Neural crest cell (in vitro differentiated cells): Measurements from ENCODE around the gene PCDHGB1. TPM values are rescaled to one million over a fixed set of nuclear protein-coding genes. Genes with fewer than 3 reads are reported as not detected.
"Not testable (repeated sequence)": the region's sequence is repeated elsewhere in the genome, so short reads cannot be mapped to it uniquely, and the experiment has no call there.

Experiments
- DNase-seq: peaks from one replicate; pipeline ENCODE4 v3.0.0; 2021; ENCODE audit warnings: low read depth, mixed read lengths, low spot score
- H3K27ac Mint-ChIP-seq: one replicate; pipeline ENCODE4 v1.8.0; 2021; ENCODE audit warnings: mild to moderate bottlenecking, mixed read lengths; ENCODE audit not compliant: unreplicated experiment
- H3K27me3 Mint-ChIP-seq: 2 replicates; pipeline ENCODE4 v1.8.0; 2021; ENCODE audit warnings: low read depth, mild to moderate bottlenecking, mixed read lengths
- H3K36me3 Mint-ChIP-seq: 2 replicates; pipeline ENCODE4 v1.8.0; 2021; ENCODE audit warnings: low read depth, mild to moderate bottlenecking, mixed read lengths
- H3K4me1 Mint-ChIP-seq: 2 replicates; pipeline ENCODE4 v1.8.0; 2021; ENCODE audit warnings: mixed read lengths
- H3K4me3 Mint-ChIP-seq: one replicate; pipeline ENCODE4 v1.8.0; 2021; ENCODE audit warnings: mild to moderate bottlenecking, mixed read lengths
- H3K9me3 Mint-ChIP-seq: 2 replicates; pipeline ENCODE4 v1.8.0; 2021; ENCODE audit warnings: mixed read lengths
- CTCF ChIP-seq: fragments of 200-600 bp; sonication (generic); conservative IDR thresholded peaks from 2 replicates; pipeline ENCODE4 v1.5.0; 2021; ENCODE audit warnings: antibody characterized with exemption, mild to moderate bottlenecking
- total RNA-seq: library from RNA; stranded (reverse); gene quantifications from 2 replicates; pipeline ENCODE4 v1.2.1, GENCODE V29; 2021

The PCDHGB1 gene
- total RNA-seq, 1 donor from 2014 or later: 3.0 TPM

GRCh38 chr5:141371572-141372475 lies 21.9 kb downstream of the PCDHGB1 start:
- Mint-ChIP-seq H3K36me3 (peaks cover 22% of the 10 kb centered on the region), H3K27ac (no peak overlapping the region), H3K27me3 (no peaks in the 10 kb centered on the region), H3K4me1 (no peaks in the 10 kb centered on the region), H3K9me3 (peaks cover 14% of the 10 kb centered on the region), H3K4me3 (no peak overlapping the region)
- DNase-seq: no peak
- TF ChIP-seq CTCF: no peak

GRCh38 chr5:141373673-141374317 lies 23.9 kb downstream of the PCDHGB1 start, which contains the start of gene PCDHGA6:
Gene PCDHGA6, plus strand, starts transcription at chr5:141373891. Its CDS starts 193 bp downstream, at chr5:141374084.
- peaks cover 22% of the 10 kb centered on the region for H3K36me3 Mint-ChIP-seq
- H3K27ac Mint-ChIP-seq: no peak within 1 kb of the TSS
- no peaks in the 10 kb centered on the region for H3K4me1 Mint-ChIP-seq
- no peak for TF ChIP-seq CTCF
- H3K27me3 Mint-ChIP-seq: no peaks in the 10 kb centered on the region
- DNase-seq: no peak
- no peak within 1 kb of the TSS for H3K4me3 Mint-ChIP-seq
- peaks cover 18% of the 10 kb centered on the region for H3K9me3 Mint-ChIP-seq

GRCh38 chr5:141374627-141375026 lies 24.7 kb downstream of the PCDHGB1 start:
- H3K9me3 Mint-ChIP-seq: peaks cover 19% of the 10 kb centered on the region
- TF ChIP-seq CTCF: no peak
- H3K36me3 Mint-ChIP-seq: peaks cover 22% of the 10 kb centered on the region
- no peak overlapping the region for H3K4me3 Mint-ChIP-seq
- no peak overlapping the region for H3K27ac Mint-ChIP-seq
- no peaks in the 10 kb centered on the region for H3K27me3 Mint-ChIP-seq
- H3K4me1 Mint-ChIP-seq: no peaks in the 10 kb centered on the region
- DNase-seq: no peak

- not testable (repeated sequence) for H3K27ac Mint-ChIP-seq, H3K4me1 Mint-ChIP-seq, H3K27me3 Mint-ChIP-seq, DNase-seq, H3K4me3 Mint-ChIP-seq
- Mint-ChIP-seq H3K36me3 (peaks cover 16% of the 10 kb centered on the region), H3K9me3 (peaks cover 17% of the 10 kb centered on the region)
Measured at GRCh38 chr5:141375444-141376155, 25.7 kb downstream of the PCDHGB1 start.

- H3K9me3 Mint-ChIP-seq: peaks cover 23% of the 10 kb centered on the region
- H3K27me3 Mint-ChIP-seq: no peaks in the 10 kb centered on the region
- peaks cover 32% of the 10 kb centered on the region for H3K36me3 Mint-ChIP-seq
- no peaks in the 10 kb centered on the region for H3K4me1 Mint-ChIP-seq
- no peak for TF ChIP-seq CTCF
- no peak within 1 kb of the TSS for H3K4me3 Mint-ChIP-seq
- no peak for DNase-seq
- no peak within 1 kb of the TSS for H3K27ac Mint-ChIP-seq
Measured at GRCh38 chr5:141382469-141383294, 32.8 kb downstream of the PCDHGB1 start, which contains the start of gene PCDHGA7. Gene PCDHGA7, plus strand, starts transcription at chr5:141382742. Its CDS starts 158 bp downstream, at chr5:141382900.
